ENCODE results near the gene CPN2.

Gene CPN2, protein sequence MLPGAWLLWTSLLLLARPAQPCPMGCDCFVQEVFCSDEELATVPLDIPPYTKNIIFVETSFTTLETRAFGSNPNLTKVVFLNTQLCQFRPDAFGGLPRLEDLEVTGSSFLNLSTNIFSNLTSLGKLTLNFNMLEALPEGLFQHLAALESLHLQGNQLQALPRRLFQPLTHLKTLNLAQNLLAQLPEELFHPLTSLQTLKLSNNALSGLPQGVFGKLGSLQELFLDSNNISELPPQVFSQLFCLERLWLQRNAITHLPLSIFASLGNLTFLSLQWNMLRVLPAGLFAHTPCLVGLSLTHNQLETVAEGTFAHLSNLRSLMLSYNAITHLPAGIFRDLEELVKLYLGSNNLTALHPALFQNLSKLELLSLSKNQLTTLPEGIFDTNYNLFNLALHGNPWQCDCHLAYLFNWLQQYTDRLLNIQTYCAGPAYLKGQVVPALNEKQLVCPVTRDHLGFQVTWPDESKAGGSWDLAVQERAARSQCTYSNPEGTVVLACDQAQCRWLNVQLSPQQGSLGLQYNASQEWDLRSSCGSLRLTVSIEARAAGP

GRCh38 chr3:194351080-194351672, at the start of gene CPN2:
Gene CPN2, minus strand, starts transcription at chr3:194351328. Its CDS starts 8,626 bp downstream, at chr3:194342702.
- Mint-ChIP-seq H3K27me3 (no peaks in the 10 kb centered on the region), H3K36me3 (no peaks in the 10 kb centered on the region), H3K27ac (no peak within 1 kb of the TSS), H3K4me1 (ENCODE audit: low read depth) (peaks cover 10% of the 10 kb centered on the region), H3K4me3 (no peak within 1 kb of the TSS), H3K9me3 (ENCODE audit: low read depth) (no peaks in the 10 kb centered on the region)

GRCh38 chr3:194399874-194400411, 48.8 kb upstream of the CPN2 start:
- H3K27ac Mint-ChIP-seq, result peak overlapping the region; percentile 64
- H3K4me1 Mint-ChIP-seq (ENCODE audit: low read depth), result peaks cover 50% of the 10 kb centered on the region
- no peaks in the 10 kb centered on the region for H3K27me3 Mint-ChIP-seq
- peak overlapping the region; percentile 18 for H3K4me3 Mint-ChIP-seq
- peaks cover 2% of the 10 kb centered on the region for H3K36me3 Mint-ChIP-seq
- H3K9me3 Mint-ChIP-seq (ENCODE audit: low read depth), result no peaks in the 10 kb centered on the region

GRCh38 chr3:194399166-194399565, 48.0 kb upstream of the CPN2 start, which contains the start of gene GP5:
Gene GP5, minus strand, starts transcription at chr3:194399266. Its CDS starts 984 bp downstream, at chr3:194398282.
- no peaks in the 10 kb centered on the region for H3K27me3 Mint-ChIP-seq
- H3K36me3 Mint-ChIP-seq, result no peaks in the 10 kb centered on the region
- H3K4me3 Mint-ChIP-seq, result peak within 1 kb of the TSS; percentile 86
- no peaks in the 10 kb centered on the region for H3K9me3 Mint-ChIP-seq (ENCODE audit: low read depth)
- peaks cover 53% of the 10 kb centered on the region for H3K4me1 Mint-ChIP-seq (ENCODE audit: low read depth)
- H3K27ac Mint-ChIP-seq, result peak within 1 kb of the TSS; percentile 64

- H3K9me3 Mint-ChIP-seq (ENCODE audit: low read depth), result no peaks in the 10 kb centered on the region
- no peaks in the 10 kb centered on the region for H3K27me3 Mint-ChIP-seq
- H3K27ac Mint-ChIP-seq, result no peak overlapping the region
- H3K36me3 Mint-ChIP-seq, result no peaks in the 10 kb centered on the region
- peaks cover 52% of the 10 kb centered on the region for H3K4me1 Mint-ChIP-seq (ENCODE audit: low read depth)
- peak overlapping the region; percentile 86 for H3K4me3 Mint-ChIP-seq
Observed at GRCh38 chr3:194397757-194398312, 46.7 kb upstream of the CPN2 start.

- Mint-ChIP-seq H3K4me1 (ENCODE audit: low read depth) (peaks cover 52% of the 10 kb centered on the region), H3K27ac (no peak overlapping the region), H3K9me3 (ENCODE audit: low read depth) (no peaks in the 10 kb centered on the region), H3K36me3 (no peaks in the 10 kb centered on the region), H3K27me3 (no peaks in the 10 kb centered on the region), H3K4me3 (peak overlapping the region; percentile 86)
Observed at GRCh38 chr3:194396859-194397756, 46.0 kb upstream of the CPN2 start.

DNA sequence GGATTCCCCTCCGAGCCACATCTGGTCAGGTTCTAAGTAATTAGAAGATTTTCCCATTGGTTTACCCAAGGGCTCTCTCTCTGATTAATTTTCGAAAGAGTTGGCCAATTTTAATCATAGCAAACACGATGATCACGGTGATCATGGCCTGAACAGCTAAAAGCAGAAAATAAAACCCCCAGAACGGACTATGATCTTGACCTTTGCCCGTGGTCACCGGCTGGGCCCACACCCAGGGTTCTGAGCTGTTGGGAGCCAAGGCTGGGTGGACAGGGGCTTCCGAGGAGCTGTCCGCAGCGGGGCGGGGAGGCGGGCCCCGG, 45.4 kb upstream of the CPN2 start:
- Mint-ChIP-seq H3K4me3 (peak overlapping the region; percentile 76), H3K36me3 (no peaks in the 10 kb centered on the region), H3K9me3 (ENCODE audit: low read depth) (no peaks in the 10 kb centered on the region), H3K4me1 (ENCODE audit: low read depth) (peaks cover 52% of the 10 kb centered on the region), H3K27me3 (no peaks in the 10 kb centered on the region), H3K27ac (no peak overlapping the region)

GRCh38 chr3:194395778-194396538, 44.8 kb upstream of the CPN2 start:
- peaks cover 5% of the 10 kb centered on the region for H3K9me3 Mint-ChIP-seq (ENCODE audit: low read depth)
- H3K27me3 Mint-ChIP-seq, result no peaks in the 10 kb centered on the region
- H3K27ac Mint-ChIP-seq, result peak overlapping the region; percentile 58
- H3K4me3 Mint-ChIP-seq, result peak overlapping the region; percentile 76
- no peaks in the 10 kb centered on the region for H3K36me3 Mint-ChIP-seq
- H3K4me1 Mint-ChIP-seq (ENCODE audit: low read depth), result peaks cover 52% of the 10 kb centered on the region

GRCh38 chr3:194395212-194395611, 44.1 kb upstream of the CPN2 start:
- no peaks in the 10 kb centered on the region for H3K36me3 Mint-ChIP-seq
- H3K27me3 Mint-ChIP-seq, result no peaks in the 10 kb centered on the region
- H3K4me3 Mint-ChIP-seq, result peak overlapping the region; percentile 56
- peak overlapping the region; percentile 58 for H3K27ac Mint-ChIP-seq
- peaks cover 12% of the 10 kb centered on the region for H3K9me3 Mint-ChIP-seq (ENCODE audit: low read depth)
- peaks cover 52% of the 10 kb centered on the region for H3K4me1 Mint-ChIP-seq (ENCODE audit: low read depth)

GRCh38 chr3:194392576-194392975, 41.4 kb upstream of the CPN2 start:
- Mint-ChIP-seq H3K4me3 (no peak overlapping the region), H3K9me3 (ENCODE audit: low read depth) (peaks cover 12% of the 10 kb centered on the region), H3K27ac (no peak overlapping the region), H3K4me1 (ENCODE audit: low read depth) (peaks cover 26% of the 10 kb centered on the region), H3K36me3 (peaks cover 2% of the 10 kb centered on the region), H3K27me3 (no peaks in the 10 kb centered on the region)

GRCh38 chr3:194390835-194391234, 39.7 kb upstream of the CPN2 start:
- no peaks in the 10 kb centered on the region for H3K27me3 Mint-ChIP-seq
- H3K4me1 Mint-ChIP-seq (ENCODE audit: low read depth), result peaks cover 15% of the 10 kb centered on the region
- H3K9me3 Mint-ChIP-seq (ENCODE audit: low read depth), result peaks cover 12% of the 10 kb centered on the region
- no peak overlapping the region for H3K4me3 Mint-ChIP-seq
- H3K27ac Mint-ChIP-seq, result no peak overlapping the region
- peaks cover 2% of the 10 kb centered on the region for H3K36me3 Mint-ChIP-seq

GRCh38 chr3:194389269-194389668, 38.1 kb upstream of the CPN2 start:
- peaks cover 12% of the 10 kb centered on the region for H3K9me3 Mint-ChIP-seq (ENCODE audit: low read depth)
- no peaks in the 10 kb centered on the region for H3K27me3 Mint-ChIP-seq
- H3K4me3 Mint-ChIP-seq, result no peak overlapping the region
- peaks cover 2% of the 10 kb centered on the region for H3K36me3 Mint-ChIP-seq
- H3K27ac Mint-ChIP-seq, result no peak overlapping the region
- H3K4me1 Mint-ChIP-seq (ENCODE audit: low read depth), result no peaks in the 10 kb centered on the region

DNA sequence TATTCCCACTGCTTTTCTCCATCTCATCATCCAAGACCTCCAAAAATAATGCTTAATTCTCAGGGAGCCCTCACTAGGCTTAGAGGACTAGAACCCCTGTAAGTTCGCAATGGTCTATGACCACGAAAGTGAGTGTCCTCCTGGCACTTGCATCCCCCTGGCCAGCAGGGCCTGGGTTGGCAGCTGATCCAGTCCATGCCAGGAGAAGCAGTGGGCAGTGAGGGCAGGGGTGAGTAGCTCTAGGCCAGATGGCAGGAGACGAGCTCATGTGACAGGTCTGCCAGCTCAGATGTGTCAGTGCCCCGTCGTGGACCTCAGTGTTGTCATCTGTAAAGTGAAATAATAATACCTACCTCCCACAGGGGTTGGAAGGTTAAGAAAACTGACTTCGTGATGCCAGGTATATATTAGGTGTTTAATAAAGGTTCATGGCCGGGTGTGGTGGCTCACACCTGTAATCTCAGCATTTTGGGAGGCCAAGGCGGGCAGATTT, 36.8 kb upstream of the CPN2 start:
- Mint-ChIP-seq H3K4me1 (ENCODE audit: low read depth) (no peaks in the 10 kb centered on the region), H3K9me3 (ENCODE audit: low read depth) (peaks cover 12% of the 10 kb centered on the region), H3K36me3 (peaks cover 2% of the 10 kb centered on the region), H3K4me3 (no peak overlapping the region), H3K27me3 (peaks cover 2% of the 10 kb centered on the region), H3K27ac (no peak overlapping the region)

DNA sequence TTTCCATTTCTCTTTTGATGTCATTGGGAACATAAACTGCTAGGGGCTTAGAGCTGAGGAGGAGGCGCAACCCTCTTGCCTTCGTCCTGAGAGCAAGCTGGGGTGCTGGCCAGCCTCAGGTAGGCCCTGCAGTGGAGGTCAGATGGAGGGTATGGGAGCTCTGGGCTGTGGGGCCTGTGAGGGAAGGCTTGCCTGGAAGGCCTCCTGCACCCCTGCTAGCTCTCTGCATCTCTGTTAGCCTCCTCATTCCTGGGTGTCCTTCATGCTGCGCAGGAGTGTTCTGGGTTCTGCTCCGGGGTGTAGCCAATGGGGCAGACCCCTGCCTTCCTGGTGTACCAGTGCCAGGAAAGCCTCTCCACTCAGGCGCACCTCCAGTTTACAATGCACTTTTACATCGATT, 36.1 kb upstream of the CPN2 start:
- no peak overlapping the region for H3K27ac Mint-ChIP-seq
- H3K4me3 Mint-ChIP-seq, result no peak overlapping the region
- H3K36me3 Mint-ChIP-seq, result peaks cover 2% of the 10 kb centered on the region
- peaks cover 2% of the 10 kb centered on the region for H3K27me3 Mint-ChIP-seq
- peaks cover 12% of the 10 kb centered on the region for H3K9me3 Mint-ChIP-seq (ENCODE audit: low read depth)
- no peaks in the 10 kb centered on the region for H3K4me1 Mint-ChIP-seq (ENCODE audit: low read depth)

All from activated naive CD8-positive, alpha-beta T cell (primary cell).